ENCODE results near the gene ITPRID1.

Gene ITPRID1

GRCh38 chr7:31695859-31696614, 182.1 kb downstream of the ITPRID1 start:
- DNase-seq (ENCODE audit: low spot score): no peak

GRCh38 chr7:31699050-31699449, 185.2 kb downstream of the ITPRID1 start:
- no peak for DNase-seq (ENCODE audit: low spot score)

GRCh38 chr7:31702354-31702753, 188.5 kb downstream of the ITPRID1 start:
- no peak for DNase-seq (ENCODE audit: low spot score)

- no peak for DNase-seq (ENCODE audit: low spot score)
Measured at GRCh38 chr7:31705377-31705776, 191.5 kb downstream of the ITPRID1 start.

GRCh38 chr7:31707089-31707488, 193.2 kb downstream of the ITPRID1 start:
- no peak for DNase-seq (ENCODE audit: low spot score)
